HCT116 (cell line): Measurements from ENCODE around the gene RAN. TPM values are rescaled to one million over a fixed set of nuclear protein-coding genes. Genes with fewer than 3 reads are reported as not detected.

Experiments
- ATAC-seq: fragments of 200-7000 bp; cut with Tn5 transposase; 2 replicates; pipeline ENCODE4 v1.9.1; 2020; ENCODE audit warnings: mild to moderate bottlenecking, moderate library complexity
- BruUV-seq: library from RNA; stranded (reverse); fragments of 400-500 nt; replicated peaks from 2 replicates; lab custom pipeline; 2021; lab: Mats Ljungman, UMichigan
- CTCF ChIA-PET: fragments of 300-600 bp; sonication (Branson Sonifier 250); formaldehyde crosslinking; loops from one replicate; lab custom pipeline; 2021; ENCODE audit warnings: antibody characterized with exemption; lab: Charles Lee
- POLR2A ChIA-PET: fragments of 300-600, 350-600 bp; sonication (Branson Sonifier 250); formaldehyde crosslinking; loops from one replicate; lab custom pipeline; 2021; ENCODE audit warnings: antibody characterized with exemption; lab: Charles Lee
- RAD21 ChIA-PET, 2 experiments: fragments of 300-600 bp; sonication (Branson Sonifier 250); formaldehyde crosslinking; loops; one replicate each; lab custom pipeline; 2023; ENCODE audit warnings: low total read pairs in 2 of 2; ENCODE audit not compliant: uncharacterized antibody in 2 of 2, unreplicated experiment in 2 of 2, low non-redundant PET in 1 of 2; lab: Charles Lee
- DNase-seq: peaks from one replicate; pipeline ENCODE4 v3.0.0-alpha.2; 2010; ENCODE audit warnings: low read depth, low spot score
- H2AFZ ChIP-seq: fragments of 200-600 bp; shearing (Covaris generic), sonication (generic); 2 replicates; pipeline ENCODE4 v1.6.1; 2017; ENCODE audit warnings: low read depth, mixed run types, mixed read lengths, antibody characterized with exemption, low read length; ENCODE audit not compliant: poor library complexity, severe bottlenecking
- H3K27ac ChIP-seq: 2 replicates; pipeline ENCODE4 v1.5.1; 2012; ENCODE audit warnings: low read depth, low read length
- H3K27me3 ChIP-seq: fragments of 200-600 bp; sonication (generic); 2 replicates; pipeline ENCODE4 v1.6.1; 2016; ENCODE audit warnings: mixed run types, low read length, mixed read lengths; ENCODE audit not compliant: insufficient read depth
- H3K36me3 ChIP-seq, 2 experiments: fragments of 200-500 bp in 1 of 2; fragments of 200-600 bp in 1 of 2; sonication (Bioruptor generic) in 1 of 2; sonication (generic) in 1 of 2; 2 replicates each; pipeline versions ENCODE4 v1.5.1 to v1.6.1; 2014 to 2016; ENCODE audit warnings: low read length in 2 of 2, inconsistent platforms in 1 of 2, mixed read lengths in 1 of 2, mixed run types in 1 of 2; ENCODE audit not compliant: insufficient read depth in 2 of 2, control insufficient read depth in 1 of 2
- H3K4me1 ChIP-seq, 2 experiments: fragments of 200-600 bp in 1 of 2; sonication (generic) in 1 of 2; 2 replicates each; pipeline versions ENCODE4 v1.5.1 to v1.6.1; 2012 to 2017; ENCODE audit warnings: low read length in 2 of 2, inconsistent platforms in 1 of 2, mild to moderate bottlenecking in 1 of 2, mixed read lengths in 1 of 2, mixed run types in 1 of 2, moderate library complexity in 1 of 2; ENCODE audit not compliant: insufficient read depth in 2 of 2, control insufficient read depth in 1 of 2
- H3K4me2 ChIP-seq: fragments of 200-600 bp; sonication (generic); 2 replicates; pipeline ENCODE4 v1.6.1; 2017; ENCODE audit warnings: mixed run types, low read length, mixed read lengths
- H3K4me3 ChIP-seq, 2 experiments: fragments of 200-600 bp in 1 of 2; sonication (generic) in 1 of 2; replicated peaks in 1 of 2; 2 replicates each; pipeline ENCODE4 v1.5.1; 2011 to 2016; ENCODE audit warnings: low read length in 2 of 2, control low read depth in 1 of 2, low read depth in 1 of 2, mild to moderate bottlenecking in 1 of 2, mixed read lengths in 1 of 2, mixed run types in 1 of 2
- H3K79me2 ChIP-seq: fragments of 200-600 bp; sonication (generic); 2 replicates; pipeline ENCODE4 v1.6.1; 2017; ENCODE audit warnings: mild to moderate bottlenecking, mixed run types, low read length, moderate library complexity, mixed read lengths; ENCODE audit not compliant: insufficient read depth
- H3K9ac ChIP-seq: fragments of 200-600 bp; sonication (generic); 2 replicates; pipeline ENCODE4 v1.6.1; 2016; ENCODE audit warnings: low read length, mixed read lengths
- H3K9me2 ChIP-seq: fragments of 200-600 bp; sonication (generic), shearing (Covaris generic); 2 replicates; pipeline ENCODE4 v1.6.1; 2017; ENCODE audit warnings: mixed run types, mild to moderate bottlenecking, moderate library complexity; ENCODE audit not compliant: insufficient read depth
- H3K9me3 ChIP-seq, 2 experiments: fragments of 200-500 bp in 1 of 2; fragments of 200-600 bp in 1 of 2; sonication (Bioruptor generic) in 1 of 2; sonication (generic) in 1 of 2; 2 replicates each; pipeline ENCODE4 v1.6.1; 2014 to 2017; ENCODE audit warnings: low read length in 2 of 2, mixed read lengths in 2 of 2, inconsistent platforms in 1 of 2, low read depth in 1 of 2, mild to moderate bottlenecking in 1 of 2, mixed run types in 1 of 2, moderate library complexity in 1 of 2; ENCODE audit not compliant: control insufficient read depth in 1 of 2, insufficient read depth in 1 of 2
- H4K20me1 ChIP-seq: fragments of 200-600 bp; sonication (generic), shearing (Covaris generic); 2 replicates; pipeline ENCODE4 v1.6.1; 2017; ENCODE audit warnings: mixed run types, mild to moderate bottlenecking, moderate library complexity; ENCODE audit not compliant: insufficient read depth
- ATF3 ChIP-seq: IDR thresholded peaks from 2 replicates; pipeline ENCODE4 v1.6.1; 2012
- CBX3 ChIP-seq: IDR thresholded peaks from 2 replicates; pipeline ENCODE4 v1.6.1; 2012; ENCODE audit warnings: low read depth
- CEBPB ChIP-seq: IDR thresholded peaks from 2 replicates; pipeline ENCODE4 v1.6.1; 2012; ENCODE audit warnings: low read depth
- CTCF ChIP-seq, 3 experiments: fragments of 200-600 bp in 1 of 3; sonication (generic) in 1 of 3; IDR thresholded peaks in 2 of 3; conservative IDR thresholded peaks in 1 of 3; 2 replicates each; pipeline ENCODE4 v1.5.1; 2012 to 2017; ENCODE audit warnings: low read depth in 2 of 3, low read length in 2 of 3, antibody characterized with exemption in 1 of 3, borderline replicate concordance in 1 of 3, control low read depth in 1 of 3, mild to moderate bottlenecking in 1 of 3, mixed read lengths in 1 of 3, mixed run types in 1 of 3, moderate library complexity in 1 of 3; ENCODE audit not compliant: insufficient read depth in 1 of 3
- EGR1 ChIP-seq: IDR thresholded peaks from 2 replicates; pipeline ENCODE4 v1.6.1; 2012; ENCODE audit warnings: low read depth
- ELF1 ChIP-seq: IDR thresholded peaks from 2 replicates; pipeline ENCODE4 v1.6.1; 2012; ENCODE audit warnings: low read depth, borderline replicate concordance
- FOSL1 ChIP-seq: IDR thresholded peaks from 2 replicates; pipeline ENCODE4 v1.6.1; 2012; ENCODE audit warnings: low read depth
- JUND ChIP-seq: IDR thresholded peaks from 2 replicates; pipeline ENCODE4 v1.6.1; 2012
- POLR2AphosphoS5 ChIP-seq: IDR thresholded peaks from 2 replicates; pipeline ENCODE4 v1.6.1; 2011; ENCODE audit warnings: mild to moderate bottlenecking, low read depth, low read length, moderate library complexity
- RAD21 ChIP-seq: IDR thresholded peaks from 2 replicates; pipeline ENCODE4 v1.6.1; 2012; ENCODE audit warnings: low read depth, mild to moderate bottlenecking
- SIN3A ChIP-seq: IDR thresholded peaks from 2 replicates; pipeline ENCODE4 v1.6.1; 2012; ENCODE audit warnings: low read depth
- SRF ChIP-seq: IDR thresholded peaks from 2 replicates; pipeline ENCODE4 v1.6.1; 2012; ENCODE audit warnings: low read depth
- TCF7L2 ChIP-seq: IDR thresholded peaks from 2 replicates; pipeline ENCODE4 v1.7.0; 2011; ENCODE audit warnings: borderline replicate concordance, inconsistent platforms; ENCODE audit not compliant: insufficient read depth, insufficient read length; ENCODE audit errors: extremely low read depth
- YY1 ChIP-seq: IDR thresholded peaks from 2 replicates; pipeline ENCODE4 v1.6.1; 2011; ENCODE audit warnings: low read length, low read depth, moderate library complexity, mild to moderate bottlenecking; ENCODE audit not compliant: insufficient replicate concordance; ENCODE audit errors: extremely low read depth
- ZBTB33 ChIP-seq: IDR thresholded peaks from 2 replicates; pipeline ENCODE4 v1.6.1; 2011; ENCODE audit warnings: mild to moderate bottlenecking, low read length, moderate library complexity; ENCODE audit not compliant: insufficient replicate concordance; ENCODE audit errors: extremely low read depth
- ZFX ChIP-seq: fragments of 450-650 bp; IDR thresholded peaks from 2 replicates; pipeline ENCODE4 v1.6.1; 2017
- ZNF274 ChIP-seq: fragments of 200-500 bp; sonication (Bioruptor generic); IDR thresholded peaks from 2 replicates; pipeline ENCODE4 v1.6.1; 2014; ENCODE audit warnings: mild to moderate bottlenecking, low read depth, low read length, inconsistent platforms
- intact Hi-C: fragments of 100-400 bp; cut with micrococcal nuclease; formaldehyde crosslinking; loops from 2 replicates; pipeline ENCODE4 v1.10.0; 2022
- total RNA-seq: library from RNA; stranded (reverse); gene quantifications from one replicate; pipeline ENCODE4 v1.2.1, GENCODE V29; 2021; ENCODE audit not compliant: unreplicated experiment
- TF ChIP-seq, protein P1 (sequence below): IDR thresholded peaks from 2 replicates; pipeline ENCODE4 v1.6.1; 2012

Gene RAN
- total RNA-seq, 1 experiment from 2014 or later = 1,420 TPM

DNA sequence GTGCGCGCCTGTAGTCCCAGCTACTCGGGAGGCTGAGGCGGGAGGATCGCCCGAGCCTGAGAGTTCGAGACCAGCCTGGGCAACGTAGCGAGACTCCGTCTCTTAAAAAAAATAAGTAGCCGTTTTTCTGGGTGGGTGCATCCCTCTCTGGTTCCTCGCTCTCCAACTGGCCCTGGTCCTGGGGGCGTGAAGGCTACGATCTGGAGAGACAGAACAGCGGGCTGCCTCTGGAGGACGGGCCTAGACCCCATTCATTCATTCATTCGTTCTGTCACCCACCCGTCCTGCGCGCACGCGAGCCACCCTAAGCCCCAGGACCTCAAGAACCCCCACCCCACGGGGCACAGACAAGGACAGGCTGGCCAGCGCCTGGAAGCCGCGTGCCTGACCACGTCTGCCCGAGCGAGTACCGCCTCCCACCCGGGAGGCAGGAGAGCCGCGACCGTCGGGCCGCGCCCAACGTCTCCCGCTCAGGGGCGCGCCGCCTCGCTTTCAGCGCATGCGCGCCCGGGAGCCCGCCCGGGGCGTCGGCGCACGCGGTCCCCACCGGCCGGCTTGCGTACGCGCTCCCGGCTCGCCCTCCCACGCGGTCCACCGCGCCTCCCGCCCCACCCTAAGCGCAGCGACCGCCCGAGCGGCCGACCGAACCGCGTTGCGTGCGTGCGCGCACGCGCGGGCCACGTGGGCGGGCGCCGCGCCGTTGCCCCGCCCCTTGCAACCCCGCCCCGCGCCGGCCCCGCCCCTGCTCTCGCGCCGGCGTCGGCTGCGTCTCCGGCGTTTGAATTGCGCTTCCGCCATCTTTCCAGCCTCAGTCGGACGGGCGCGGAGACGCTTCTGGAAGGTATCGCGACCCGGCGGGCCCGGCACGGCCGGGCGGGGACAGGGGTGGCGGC is at the start of gene RAN (continued):
- TF ChIP-seq CTCF (IDR thresholded peaks at IDR 0.05 in 2 of 3, conservative IDR thresholded peaks at IDR 0.05 in 1 of 3; ENCODE audit: borderline replicate concordance in 1 of 3, insufficient read depth in 1 of 3, low read depth in 2 of 3, low read length in 2 of 3) (no peak), ZBTB33 (no peak)

DNA sequence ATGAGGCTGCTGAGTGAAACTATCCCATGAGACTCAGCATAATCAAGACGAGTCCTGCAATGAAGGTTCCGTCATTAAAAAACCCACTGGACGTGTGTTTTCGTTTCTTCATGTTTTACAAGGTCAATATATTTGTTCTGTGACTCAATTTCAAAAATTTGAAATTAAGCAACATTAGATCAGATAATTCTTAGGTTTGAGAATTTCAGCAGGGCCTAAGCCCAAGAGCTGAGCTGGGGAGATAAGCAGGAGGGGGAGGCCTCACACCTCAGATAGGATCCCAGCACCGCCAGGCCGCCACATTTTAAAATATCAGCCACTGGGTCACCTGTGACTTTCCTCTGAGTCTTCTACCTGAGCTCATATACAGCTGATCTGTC is 46.1 kb upstream of the RAN start:
- intact Hi-C loops = no loop called here
- no peak overlapping the region for H2AFZ ChIP-seq
- H3K4me2 ChIP-seq = no peak overlapping the region
- no peaks in the 10 kb centered on the region for H3K27me3 ChIP-seq
- H3K36me3 ChIP-seq = peaks cover 0 to 5% of the 10 kb centered on the region in 2 experiments
- no peaks in the 10 kb centered on the region for H3K9me2 ChIP-seq
- BruUV-seq = no TSS peak
- ChIA-PET RAD21 (no interaction called here), CTCF (interaction anchor here (1.1 to 1.9 kb wide), 2 partner anchors 11 to 20 kb away, joined by 3 to 6 read pairs; no protein-coding TSS in a partner anchor), POLR2A (no interaction called here)
- no peak for TF ChIP-seq ZNF274
- TF ChIP-seq, protein P1, sequence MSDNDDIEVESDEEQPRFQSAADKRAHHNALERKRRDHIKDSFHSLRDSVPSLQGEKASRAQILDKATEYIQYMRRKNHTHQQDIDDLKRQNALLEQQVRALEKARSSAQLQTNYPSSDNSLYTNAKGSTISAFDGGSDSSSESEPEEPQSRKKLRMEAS = no peak
- no peak for TF ChIP-seq RAD21
- no peak for TF ChIP-seq CEBPB
- TF ChIP-seq EGR1 = no peak
- no peak for TF ChIP-seq POLR2AphosphoS5
- TF ChIP-seq ATF3 = no peak
- no peak for TF ChIP-seq SRF
- no peak for TF ChIP-seq FOSL1
- no peak for TF ChIP-seq ZFX
- no peak for TF ChIP-seq YY1
- TF ChIP-seq TCF7L2 = no peak
- TF ChIP-seq SIN3A = no peak
- no peak for TF ChIP-seq ELF1
- TF ChIP-seq JUND = no peak
- TF ChIP-seq ZBTB33 = no peak
- no peak for TF ChIP-seq CBX3
- no peak overlapping the region for H3K27ac ChIP-seq
- DNase-seq = no peak
- H4K20me1 ChIP-seq = no peaks in the 10 kb centered on the region
- no peak for ATAC-seq
- no peaks in the 10 kb centered on the region for H3K9me3 ChIP-seq
- H3K4me3 ChIP-seq = no peak overlapping the region
- no peaks in the 10 kb centered on the region for H3K4me1 ChIP-seq
- H3K9ac ChIP-seq = no peak overlapping the region
- H3K79me2 ChIP-seq = 0 out of 2 replicates have a peak, but pooled peaks cover 3% of the 10 kb centered on the region
